Kidney (tissue), 14 donors: ENCODE results near the gene RSPH1. TPM values are rescaled to one million over a fixed set of nuclear protein-coding genes. Genes with fewer than 3 reads are reported as not detected.

Experiments
- DNase-seq, 5 donors: peaks; one replicate each; pipeline ENCODE4 v3.0.0-alpha.2; 2013 to 2020
- FAIRE-seq: peaks from 2 replicates; lab custom pipeline; 2012; peaks lifted over from hg19 to GRCh38; lab: Jason Lieb, UNC
- H3K27ac ChIP-seq, 2 donors: one replicate each; pipeline ENCODE4 v1.7.0; 2013; ENCODE audit warnings: low read depth in 2 of 2, low read length in 2 of 2, inconsistent platforms in 1 of 2
- H3K27me3 ChIP-seq: one replicate; pipeline ENCODE4 v1.7.1; 2013; ENCODE audit warnings: low read length, inconsistent platforms; ENCODE audit not compliant: control insufficient read depth, insufficient read depth
- H3K36me3 ChIP-seq, 3 donors: one replicate each; pipeline versions ENCODE4 v1.7.0 to v1.7.1; 2013; ENCODE audit warnings: low read length in 3 of 3, control low read depth in 1 of 3, inconsistent platforms in 1 of 3; ENCODE audit not compliant: insufficient read depth in 3 of 3, control insufficient read depth in 2 of 3
- H3K4me1 ChIP-seq, 3 donors: one replicate each; pipeline versions ENCODE4 v1.7.0 to v1.7.1; 2013; ENCODE audit warnings: low read length in 3 of 3, inconsistent platforms in 1 of 3, low read depth in 1 of 3; ENCODE audit not compliant: control insufficient read depth in 2 of 3, insufficient read depth in 2 of 3
- H3K4me3 ChIP-seq, 3 donors: one replicate each; pipeline versions ENCODE4 v1.7.0 to v1.8.1; 2013; ENCODE audit warnings: low read length in 3 of 3, control low read depth in 1 of 3, inconsistent platforms in 1 of 3
- H3K9ac ChIP-seq, 3 donors: one replicate each; pipeline versions ENCODE4 v1.7.0 to v1.7.1; 2013; ENCODE audit warnings: low read length in 3 of 3, control low read depth in 1 of 3, inconsistent platforms in 1 of 3
- H3K9me3 ChIP-seq, 3 donors: one replicate each; pipeline versions ENCODE4 v1.7.0 to v1.7.1; 2013; ENCODE audit warnings: low read length in 3 of 3, control low read depth in 1 of 3, inconsistent platforms in 1 of 3; ENCODE audit not compliant: control insufficient read depth in 2 of 3, insufficient read depth in 1 of 3
- CTCF ChIP-seq: IDR thresholded peaks from 3 replicates; pipeline ENCODE4 v1.5.1; 2012; ENCODE audit warnings: mild to moderate bottlenecking, moderate library complexity, borderline replicate concordance; ENCODE audit not compliant: insufficient read depth; ENCODE audit errors: extremely low read depth
- intact Hi-C: fragments of 100-400 bp; cut with DNase I; formaldehyde crosslinking; loops from one replicate; pipeline ENCODE4 v1.11.1; 2022
- polyA plus RNA-seq: library from polyadenylated mRNA; stranded (reverse); fragments of 350-450 nt; fragmentation: Illumina TruSeq; extraction: RNeasy Lipid Tissue Mini Kit (QIAGEN cat#74804); gene quantifications from one replicate; pipeline ENCODE4 v1.2.3, GENCODE V29; 2014; ENCODE audit warnings: low read depth, low replicate concordance; ENCODE audit not compliant: insufficient read depth
- total RNA-seq: library from RNA; stranded (reverse); fragmentation: NEBNext Ultra II Directional; extraction: Animal tissue kit (Norgen Biotek cat#: 25700); gene quantifications from one replicate; pipeline ENCODE4 v1.2.1, GENCODE V29; 2021
- donor health status: control.
- donor health status: control.
- donor health status: control.
- donor health status: control.
- donor health status: control.
- donor health status: DM: yes; HTN: yes; CAD: no.
- donor health status: Normal renal cell carcinoma (clear cell type).

RSPH1 gene
- total and polyA plus RNA-seq, 2 donors from 2014 or later: 12.0 to 13.0 TPM

- peaks cover 0 to 17% (median 15%) of the 10 kb centered on the region in 3 donors for H3K4me1 ChIP-seq
- H3K9ac ChIP-seq: no peak overlapping the region
Observed at GRCh38 chr21:42525676-42526378, 29.8 kb upstream of the RSPH1 start.

GRCh38 chr21:42525029-42525581 is 29.1 kb upstream of the RSPH1 start:
- H3K4me3 ChIP-seq: peak overlapping the region in 1 of 3 donors; percentile 10
- DNase-seq (peak in 2 of 5 donors; percentile 43 to 49), FAIRE-seq (no peak)
- no peak for TF ChIP-seq CTCF
- intact Hi-C loops: no loop called here
- peak overlapping the region in 1 of 2 donors; percentile 61 for H3K27ac ChIP-seq
- peaks cover 0 to 2% (median 0%) of the 10 kb centered on the region in 3 donors for H3K36me3 ChIP-seq
- no peaks in the 10 kb centered on the region for H3K9me3 ChIP-seq
- H3K27me3 ChIP-seq: no peaks in the 10 kb centered on the region
- H3K4me1 ChIP-seq: peaks cover 0 to 17% (median 15%) of the 10 kb centered on the region in 3 donors
- H3K9ac ChIP-seq: no peak overlapping the region

More at GRCh38 chr21:42525676-42526378, 29.8 kb upstream of the RSPH1 start:
- Histone ChIP-seq H3K27ac (peak overlapping the region in 1 of 2 donors; percentile 13), H3K4me3 (no peak overlapping the region), H3K27me3 (no peaks in the 10 kb centered on the region), H3K36me3 (no peaks in the 10 kb centered on the region), H3K9me3 (no peaks in the 10 kb centered on the region)
- FAIRE-seq (no peak), DNase-seq (peak in 1 of 5 donors; percentile 16)
- intact Hi-C loops: no loop called here
- no peak for TF ChIP-seq CTCF

- no peak for FAIRE-seq
- Histone ChIP-seq H3K9me3 (no peaks in the 10 kb centered on the region), H3K36me3 (peaks cover 0 to 5% (median 0%) of the 10 kb centered on the region in 3 donors), H3K9ac (peak overlapping the region in 2 of 3 donors; percentile 18 to 38), H3K4me1 (peaks cover 0 to 17% (median 15%) of the 10 kb centered on the region in 3 donors), H3K27ac (peak overlapping the region in 1 of 2 donors; percentile 61), H3K4me3 (peak overlapping the region in 1 of 3 donors; percentile 10), H3K27me3 (no peaks in the 10 kb centered on the region)
- TF ChIP-seq CTCF: no peak
- intact Hi-C loops: no loop called here
- peak in 4 of 5 donors; percentile 30 to 78 (median 44) for DNase-seq
Observed at GRCh38 chr21:42524341-42525028, 28.5 kb upstream of the RSPH1 start.
